BJ (cell line): ENCODE data around the gene SNAP91. TPM values are rescaled to one million over a fixed set of nuclear protein-coding genes. Genes with fewer than 3 reads are reported as not detected.
"Not testable (repeated sequence)": the region's sequence is repeated elsewhere in the genome, so short reads cannot be mapped to it uniquely, and the experiment has no call there.

Experiments
- CTCF ChIA-PET: fragments of 350-600 bp; formaldehyde crosslinking; extraction: SDS; loops from one replicate; lab custom pipeline; 2021; ENCODE audit warnings: antibody characterized with exemption, inconsistent platforms; lab: Yijun Ruan, JAX
- POLR2A ChIA-PET: fragments of 300-600 bp; sonication (Branson Sonifier 250); formaldehyde crosslinking; extraction: SDS; loops from one replicate; lab custom pipeline; 2021; ENCODE audit warnings: antibody characterized with exemption; lab: Charles Lee
- DNase-seq: peaks from one replicate; pipeline ENCODE4 v3.0.0-alpha.2; 2011; ENCODE audit warnings: low read depth
- H3K27me3 ChIP-seq: 2 replicates; pipeline ENCODE4 v1.6.0; 2011; ENCODE audit warnings: low read length; ENCODE audit not compliant: control insufficient read depth, insufficient read depth
- H3K36me3 ChIP-seq: 2 replicates; pipeline ENCODE4 v1.5.1; 2011; ENCODE audit warnings: low read length; ENCODE audit not compliant: control insufficient read depth, insufficient read depth
- H3K4me3 ChIP-seq: 2 replicates; pipeline ENCODE4 v1.5.1; 2011; ENCODE audit warnings: low read depth, mild to moderate bottlenecking, control low read depth, low read length
- polyA plus RNA-seq: library from polyadenylated mRNA; depleted of rRNA; stranded (reverse); fragments of >200 nt; gene quantifications from 2 replicates; pipeline ENCODE4 v1.2.3, GENCODE V29; 2011
- TF ChIP-seq, protein P1 (sequence below): IDR thresholded peaks from 2 replicates; pipeline ENCODE4 v1.5.1; 2011; ENCODE audit warnings: low read depth, mild to moderate bottlenecking, control low read depth, inconsistent platforms, low read length, moderate library complexity; ENCODE audit not compliant: insufficient read depth

SNAP91 gene
- polyA plus RNA-seq, 1 experiment: not detected

DNA sequence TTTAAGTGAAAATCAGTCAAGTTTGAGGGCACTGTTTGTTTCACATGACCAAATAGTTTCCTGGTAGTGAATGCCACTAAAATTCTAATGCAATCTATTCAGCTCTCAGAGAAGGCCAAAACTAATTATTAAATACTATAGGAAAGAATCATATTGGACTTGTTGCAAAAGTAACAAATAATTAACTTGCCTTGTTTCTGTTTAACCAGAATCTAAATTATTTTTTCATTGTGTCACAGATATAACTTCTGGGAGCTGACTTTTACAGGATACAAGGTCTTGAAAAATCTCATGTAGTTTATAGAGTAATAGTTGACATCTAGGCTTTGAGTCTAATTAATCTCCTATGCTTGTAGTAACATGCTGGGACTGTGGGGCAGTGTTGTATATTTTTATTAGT, 152.0 kb downstream of the SNAP91 start:
- H3K4me3 ChIP-seq: no peak overlapping the region
- TF ChIP-seq, protein P1, sequence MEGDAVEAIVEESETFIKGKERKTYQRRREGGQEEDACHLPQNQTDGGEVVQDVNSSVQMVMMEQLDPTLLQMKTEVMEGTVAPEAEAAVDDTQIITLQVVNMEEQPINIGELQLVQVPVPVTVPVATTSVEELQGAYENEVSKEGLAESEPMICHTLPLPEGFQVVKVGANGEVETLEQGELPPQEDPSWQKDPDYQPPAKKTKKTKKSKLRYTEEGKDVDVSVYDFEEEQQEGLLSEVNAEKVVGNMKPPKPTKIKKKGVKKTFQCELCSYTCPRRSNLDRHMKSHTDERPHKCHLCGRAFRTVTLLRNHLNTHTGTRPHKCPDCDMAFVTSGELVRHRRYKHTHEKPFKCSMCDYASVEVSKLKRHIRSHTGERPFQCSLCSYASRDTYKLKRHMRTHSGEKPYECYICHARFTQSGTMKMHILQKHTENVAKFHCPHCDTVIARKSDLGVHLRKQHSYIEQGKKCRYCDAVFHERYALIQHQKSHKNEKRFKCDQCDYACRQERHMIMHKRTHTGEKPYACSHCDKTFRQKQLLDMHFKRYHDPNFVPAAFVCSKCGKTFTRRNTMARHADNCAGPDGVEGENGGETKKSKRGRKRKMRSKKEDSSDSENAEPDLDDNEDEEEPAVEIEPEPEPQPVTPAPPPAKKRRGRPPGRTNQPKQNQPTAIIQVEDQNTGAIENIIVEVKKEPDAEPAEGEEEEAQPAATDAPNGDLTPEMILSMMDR: no peak
- CTCF ChIA-PET: no interaction called here
- no peak for DNase-seq
- H3K27me3 ChIP-seq: no peaks in the 10 kb centered on the region
- POLR2A ChIA-PET: no interaction called here
- no peaks in the 10 kb centered on the region for H3K36me3 ChIP-seq

DNA sequence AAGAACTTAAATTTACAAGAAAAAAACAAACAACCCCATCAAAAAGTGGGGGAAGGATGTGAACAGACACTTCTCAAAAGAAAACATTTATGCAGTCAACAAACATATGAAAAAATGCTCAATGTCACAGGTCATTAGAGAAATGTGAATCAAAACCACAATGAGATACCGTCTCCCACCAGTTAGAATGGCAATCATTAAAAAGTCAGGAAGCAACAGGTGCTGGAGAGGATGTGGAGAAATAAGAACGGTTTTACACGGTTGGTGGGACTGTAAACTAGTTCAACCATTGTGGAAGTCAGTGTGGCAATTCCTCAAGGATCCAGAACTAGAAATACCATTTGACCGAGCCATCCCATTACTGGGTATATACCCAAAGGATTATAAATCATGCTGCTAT, 157.2 kb downstream of the SNAP91 start:
- H3K4me3 ChIP-seq, CTCF ChIA-PET, H3K27me3 ChIP-seq: not testable (repeated sequence)

GRCh38 chr6:83550482-83550881, 158.4 kb downstream of the SNAP91 start:
- DNase-seq, H3K27me3 ChIP-seq, H3K4me3 ChIP-seq, CTCF ChIA-PET, POLR2A ChIA-PET, H3K36me3 ChIP-seq: not testable (repeated sequence)

More for the DNA sequence above, 157.2 kb downstream of the SNAP91 start:
- DNase-seq, POLR2A ChIA-PET, H3K36me3 ChIP-seq: not testable (repeated sequence)

DNA sequence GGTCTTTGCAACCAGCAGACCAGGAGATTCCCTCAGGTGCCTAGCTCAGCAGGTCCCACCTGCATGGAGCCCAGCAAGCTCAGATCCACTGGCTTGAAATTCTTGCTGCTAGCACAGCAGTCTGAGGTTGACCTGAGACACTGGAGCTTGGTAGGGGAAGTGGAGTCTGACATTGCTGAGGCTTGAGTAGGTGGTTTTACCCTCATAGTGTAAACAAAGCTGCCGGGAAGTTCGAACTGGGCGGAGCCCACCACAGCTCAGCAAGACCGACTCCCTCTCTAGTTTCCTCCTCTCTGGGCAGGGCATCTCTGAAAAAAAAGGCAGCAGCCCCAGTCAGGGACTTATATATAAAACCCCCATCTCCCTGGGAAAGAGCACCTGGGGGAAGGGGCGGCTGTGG, 162.3 kb downstream of the SNAP91 start:
- DNase-seq: no peak
- Histone ChIP-seq H3K4me3 (no peak overlapping the region), H3K27me3 (no peaks in the 10 kb centered on the region), H3K36me3 (no peaks in the 10 kb centered on the region)
- CTCF ChIA-PET: no interaction called here
- TF ChIP-seq, protein P1: no peak
- POLR2A ChIA-PET: no interaction called here

- CTCF ChIA-PET: no interaction called here
- POLR2A ChIA-PET: no interaction called here
- H3K36me3 ChIP-seq: no peaks in the 10 kb centered on the region
Observed at GRCh38 chr6:83539678-83540077, 169.2 kb downstream of the SNAP91 start.

GRCh38 chr6:83536647-83537589, 172.0 kb downstream of the SNAP91 start:
- TF ChIP-seq, protein P1: no peak
- Histone ChIP-seq H3K4me3 (no peak overlapping the region), H3K36me3 (no peaks in the 10 kb centered on the region), H3K27me3 (0 out of 2 replicates have a peak, but pooled peaks cover 1% of the 10 kb centered on the region)
- POLR2A ChIA-PET: interaction anchor here (0.6 kb wide), 1 partner anchor 155 kb away, joined by 10 read pairs; no protein-coding TSS in a partner anchor
- no peak for DNase-seq
- CTCF ChIA-PET: interaction anchor here (0.7 to 1.3 kb wide), 12 partner anchors 10 to 322 kb away, joined by 3 to 11 read pairs (median 4); partner anchors contain the start of gene PRSS35

More at GRCh38 chr6:83539678-83540077, 169.2 kb downstream of the SNAP91 start:
- TF ChIP-seq, protein P1: no peak
- no peak overlapping the region for H3K4me3 ChIP-seq
- 0 out of 2 replicates have a peak, but pooled peaks cover 1% of the 10 kb centered on the region for H3K27me3 ChIP-seq
- no peak for DNase-seq
